Stimulated activated CD8-positive, alpha-beta memory T cell treated with anti-CD3 and anti-CD28 coated beads, Interleukin-4, amount 100 ng/mL, for 48 hours (primary cell): ENCODE measurements around the gene TOP3A.

Experiments
- DNase-seq: peaks from one replicate; pipeline ENCODE4 v3.0.0-alpha.2; 2020

The TOP3A gene

GRCh38 chr17:18253947-18254821, 60.6 kb downstream of the TOP3A start:
- no peak for DNase-seq

GRCh38 chr17:18253187-18253884, 61.5 kb downstream of the TOP3A start:
- DNase-seq, result no peak

- no peak for DNase-seq
Measured at GRCh38 chr17:18252160-18252559, 62.6 kb downstream of the TOP3A start.

- no peak for DNase-seq
Measured at GRCh38 chr17:18251204-18251603, 63.6 kb downstream of the TOP3A start.

GRCh38 chr17:18250708-18251107, 64.1 kb downstream of the TOP3A start:
- DNase-seq, result no peak

- DNase-seq, result no peak
Measured at GRCh38 chr17:18250259-18250658, 64.5 kb downstream of the TOP3A start.

- DNase-seq, result no peak
Measured at GRCh38 chr17:18248811-18249210, 66.0 kb downstream of the TOP3A start.

GRCh38 chr17:18248300-18248731, 66.5 kb downstream of the TOP3A start:
- DNase-seq, result peak; percentile 72

GRCh38 chr17:18247613-18248001, 67.2 kb downstream of the TOP3A start:
- no peak for DNase-seq

GRCh38 chr17:18246880-18247612, 67.7 kb downstream of the TOP3A start:
- peak; percentile 81 for DNase-seq

- DNase-seq, result no peak
Measured at GRCh38 chr17:18246109-18246725, 68.6 kb downstream of the TOP3A start.

- DNase-seq, result no peak
Measured at GRCh38 chr17:18245038-18245776, 69.6 kb downstream of the TOP3A start.

- no peak for DNase-seq
Measured at GRCh38 chr17:18241229-18241871, 73.4 kb downstream of the TOP3A start.

GRCh38 chr17:18240449-18240848, 74.3 kb downstream of the TOP3A start:
- no peak for DNase-seq

GRCh38 chr17:18238299-18238698, 76.5 kb downstream of the TOP3A start:
- DNase-seq, result no peak

GRCh38 chr17:18237461-18237860, 77.3 kb downstream of the TOP3A start:
- no peak for DNase-seq

- no peak for DNase-seq
Measured at GRCh38 chr17:18236494-18236893, 78.3 kb downstream of the TOP3A start.

- peak; percentile 75 for DNase-seq
Measured at GRCh38 chr17:18235743-18236256, 79.0 kb downstream of the TOP3A start.

GRCh38 chr17:18234853-18235380, 79.9 kb downstream of the TOP3A start:
- DNase-seq, result no peak

GRCh38 chr17:18233803-18234518, 80.8 kb downstream of the TOP3A start:
- DNase-seq, result no peak

GRCh38 chr17:18231164-18231563, 83.6 kb downstream of the TOP3A start:
- no peak for DNase-seq
